ENCODE data around the gene SLC35D1. TPM values are rescaled to one million over a fixed set of nuclear protein-coding genes. Genes with fewer than 3 reads are reported as not detected.

Gene SLC35D1
- total RNA-seq = 10 to 100 TPM in 3 of 4 donors, 1 to 10 TPM in 1; 10.0 to 68.6 (median 51.9) TPM

GRCh38 chr1:67053785-67054772 lies at the start of gene SLC35D1:
Gene SLC35D1, minus strand, starts transcription at chr1:67054148. Its CDS starts 135 bp downstream, at chr1:67054013.
- H3K36me3 ChIP-seq = peaks cover 0 to 10% (median 3%) of the 10 kb centered on the region in 4 donors
- H3K27me3 ChIP-seq = no peaks in the 10 kb centered on the region
- intact Hi-C loops (cut with DNase I; ENCODE audit: low total_unique reads) (loop anchor here (5.0 kb wide), 1 partner anchor 57 kb away; no protein-coding TSS in a partner anchor), in situ Hi-C loops (cut with MboI; ENCODE audit: low pct_ligation_motif_present in 1 of 4, low pct_unique_long_range_greater_than_20kb in 1 of 4, low sequenced_read_pairs in 3 of 4) (no loop called here)
- DNase-seq = peak; percentile 87
- no peaks in the 10 kb centered on the region for H3K9me3 ChIP-seq
- H3K27ac ChIP-seq = peak within 1 kb of the TSS; percentile 96 to 99 (median 98)
- TF ChIP-seq EP300 (IDR thresholded peaks at IDR 0.05; ENCODE audit: low read depth) = no peak
- TF ChIP-seq CTCF (IDR thresholded peaks at IDR 0.05) = no peak
- TF ChIP-seq POLR2A (IDR thresholded peaks at IDR 0.05) = peak; percentile 88
- peak; percentile 38 to 91 (median 68) for TF ChIP-seq POLR2AphosphoS5 (IDR thresholded peaks at IDR 0.05)
- H3K4me3 ChIP-seq = peak within 1 kb of the TSS; percentile 81 to 88 (median 84)
- 0 to 10% methylated on average over 3 to 39 of the region's 73 CpGs for WGBS, 2 donors (ENCODE audit: low coverage in 1 of 2)
- peaks cover 0 to 39% (median 22%) of the 10 kb centered on the region in 4 donors for H3K4me1 ChIP-seq

GRCh38 chr1:67103548-67103947 lies 49.6 kb upstream of the SLC35D1 start:
- TF ChIP-seq POLR2A (IDR thresholded peaks at IDR 0.05) = no peak
- peak overlapping the region; percentile 1 to 32 (median 16) for H3K27ac ChIP-seq
- no peak overlapping the region for H3K4me3 ChIP-seq
- peaks cover 0 to 23% (median 16%) of the 10 kb centered on the region in 4 donors for H3K4me1 ChIP-seq
- H3K27me3 ChIP-seq = no peaks in the 10 kb centered on the region
- no peaks in the 10 kb centered on the region for H3K9me3 ChIP-seq
- WGBS, 2 donors (ENCODE audit: low coverage in 1 of 2) = 50 to 56% methylated on average over 1 of the region's 1 CpG
- intact Hi-C loops (cut with DNase I; ENCODE audit: low total_unique reads) (no loop called here), in situ Hi-C loops (cut with MboI; ENCODE audit: low pct_ligation_motif_present in 1 of 4, low pct_unique_long_range_greater_than_20kb in 1 of 4, low sequenced_read_pairs in 3 of 4) (no loop called here)
- no peak for DNase-seq
- no peaks in the 10 kb centered on the region for H3K36me3 ChIP-seq

- 37 to 52% methylated on average over 2 to 3 of the region's 3 CpGs for WGBS, 2 donors (ENCODE audit: low coverage in 1 of 2)
- Histone ChIP-seq H3K36me3 (no peaks in the 10 kb centered on the region), H3K4me3 (no peak overlapping the region), H3K9me3 (no peaks in the 10 kb centered on the region), H3K4me1 (peaks cover 0 to 23% (median 12%) of the 10 kb centered on the region in 4 donors), H3K27ac (no peak overlapping the region), H3K27me3 (no peaks in the 10 kb centered on the region)
- DNase-seq = no peak
- in situ Hi-C loops (cut with MboI; ENCODE audit: low pct_ligation_motif_present in 1 of 4, low pct_unique_long_range_greater_than_20kb in 1 of 4, low sequenced_read_pairs in 3 of 4) (no loop called here), intact Hi-C loops (cut with DNase I; ENCODE audit: low total_unique reads) (no loop called here)
- TF ChIP-seq CTCF (IDR thresholded peaks at IDR 0.05) = no peak
- no peak for TF ChIP-seq POLR2A (IDR thresholded peaks at IDR 0.05)
- no peak for TF ChIP-seq EP300 (IDR thresholded peaks at IDR 0.05; ENCODE audit: low read depth)
- TF ChIP-seq POLR2AphosphoS5 (IDR thresholded peaks at IDR 0.05) = no peak
Measured at GRCh38 chr1:67100833-67101232, 46.9 kb upstream of the SLC35D1 start.

- in situ Hi-C loops (cut with MboI; ENCODE audit: low pct_ligation_motif_present in 1 of 4, low pct_unique_long_range_greater_than_20kb in 1 of 4, low sequenced_read_pairs in 3 of 4) (no loop called here), intact Hi-C loops (cut with DNase I; ENCODE audit: low total_unique reads) (no loop called here)
Measured at GRCh38 chr1:67097305-67097704, 43.4 kb upstream of the SLC35D1 start.

More at GRCh38 chr1:67097305-67097704, 43.4 kb upstream of the SLC35D1 start:
- Histone ChIP-seq H3K27me3 (no peaks in the 10 kb centered on the region), H3K9me3 (no peaks in the 10 kb centered on the region), H3K36me3 (no peaks in the 10 kb centered on the region), H3K4me3 (no peak overlapping the region), H3K27ac (no peak overlapping the region), H3K4me1 (no peaks in the 10 kb centered on the region)
- no peak for DNase-seq
- TF ChIP-seq POLR2AphosphoS5 (IDR thresholded peaks at IDR 0.05) (no peak), EP300 (IDR thresholded peaks at IDR 0.05; ENCODE audit: low read depth) (no peak), POLR2A (IDR thresholded peaks at IDR 0.05) (no peak), CTCF (IDR thresholded peaks at IDR 0.05) (no peak)
